GM19455 (cell line): ENCODE measurements around the gene JAGN1.
"Not testable (repeated sequence)": the region's sequence is repeated elsewhere in the genome, so short reads cannot be mapped to it uniquely, and the experiment has no call there.

ENCODE experiments used
- ATAC-seq: cut with Tn5 transposase; IDR thresholded peaks from one replicate; pipeline ENCODE4 v1.9.1; 2021; ENCODE audit not compliant: unreplicated experiment

The JAGN1 gene

DNA sequence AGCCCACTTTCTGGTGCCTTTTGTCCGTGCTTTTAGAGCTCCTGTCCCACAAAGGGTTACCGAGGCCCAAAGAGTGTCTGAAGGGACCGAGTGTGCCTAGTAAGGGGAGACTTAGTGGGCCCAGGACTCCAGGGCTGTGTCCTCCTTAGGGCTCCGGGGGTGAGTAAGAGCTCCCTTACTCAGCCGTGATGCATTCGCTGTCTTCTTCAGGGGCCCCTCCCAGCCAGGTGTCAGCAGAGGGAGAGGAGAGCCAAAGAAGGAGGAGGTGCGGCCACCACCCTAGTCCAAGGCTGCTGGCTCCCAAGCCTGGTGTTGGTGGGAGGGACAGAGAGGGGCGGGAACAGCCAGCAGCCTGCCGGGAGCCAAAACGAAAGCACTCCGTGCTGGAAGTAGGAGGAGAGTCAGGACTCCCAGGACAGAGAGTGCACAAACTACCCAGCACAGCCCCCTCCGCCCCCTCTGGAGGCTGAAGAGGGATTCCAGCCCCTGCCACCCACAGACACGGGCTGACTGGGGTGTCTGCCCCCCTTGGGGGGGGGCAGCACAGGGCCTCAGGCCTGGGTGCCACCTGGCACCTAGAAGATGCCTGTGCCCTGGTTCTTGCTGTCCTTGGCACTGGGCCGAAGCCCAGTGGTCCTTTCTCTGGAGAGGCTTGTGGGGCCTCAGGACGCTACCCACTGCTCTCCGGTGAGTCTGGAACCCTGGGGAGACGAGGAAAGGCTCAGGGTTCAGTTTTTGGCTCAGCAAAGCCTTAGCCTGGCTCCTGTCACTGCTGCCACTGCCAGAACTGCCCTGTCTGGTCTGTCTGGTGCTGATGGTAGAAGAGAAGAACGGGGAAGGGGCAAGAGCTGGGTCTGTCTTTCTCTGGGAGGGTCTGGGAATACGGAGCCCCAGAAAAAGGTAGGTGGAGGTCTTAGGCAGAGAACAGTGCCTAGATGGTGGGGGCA lies 26.6 kb downstream of the JAGN1 start, which contains the start of gene IL17RC:
Gene IL17RC (plus strand): TSS at position 365 of the 947 bp plus-strand sequence. CDS start 218 bp downstream, at position 583.
- no peak for ATAC-seq

DNA sequence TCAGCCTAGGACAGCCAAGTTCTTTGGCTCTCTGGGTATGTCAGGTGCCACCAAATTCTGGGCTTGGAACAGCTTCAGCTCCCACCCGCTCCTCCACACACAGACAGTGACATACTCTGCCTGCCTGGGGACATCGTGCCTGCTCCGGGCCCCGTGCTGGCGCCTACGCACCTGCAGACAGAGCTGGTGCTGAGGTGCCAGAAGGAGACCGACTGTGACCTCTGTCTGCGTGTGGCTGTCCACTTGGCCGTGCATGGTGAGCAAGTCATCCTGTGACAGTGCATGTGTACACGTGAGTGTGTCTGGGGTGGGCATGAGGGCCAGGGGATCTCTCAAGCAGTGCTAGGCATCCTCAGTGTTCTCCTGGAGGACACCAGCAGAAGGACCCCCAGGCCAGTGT lies 27.4 kb downstream of the JAGN1 start:
- ATAC-seq, result no peak

DNA sequence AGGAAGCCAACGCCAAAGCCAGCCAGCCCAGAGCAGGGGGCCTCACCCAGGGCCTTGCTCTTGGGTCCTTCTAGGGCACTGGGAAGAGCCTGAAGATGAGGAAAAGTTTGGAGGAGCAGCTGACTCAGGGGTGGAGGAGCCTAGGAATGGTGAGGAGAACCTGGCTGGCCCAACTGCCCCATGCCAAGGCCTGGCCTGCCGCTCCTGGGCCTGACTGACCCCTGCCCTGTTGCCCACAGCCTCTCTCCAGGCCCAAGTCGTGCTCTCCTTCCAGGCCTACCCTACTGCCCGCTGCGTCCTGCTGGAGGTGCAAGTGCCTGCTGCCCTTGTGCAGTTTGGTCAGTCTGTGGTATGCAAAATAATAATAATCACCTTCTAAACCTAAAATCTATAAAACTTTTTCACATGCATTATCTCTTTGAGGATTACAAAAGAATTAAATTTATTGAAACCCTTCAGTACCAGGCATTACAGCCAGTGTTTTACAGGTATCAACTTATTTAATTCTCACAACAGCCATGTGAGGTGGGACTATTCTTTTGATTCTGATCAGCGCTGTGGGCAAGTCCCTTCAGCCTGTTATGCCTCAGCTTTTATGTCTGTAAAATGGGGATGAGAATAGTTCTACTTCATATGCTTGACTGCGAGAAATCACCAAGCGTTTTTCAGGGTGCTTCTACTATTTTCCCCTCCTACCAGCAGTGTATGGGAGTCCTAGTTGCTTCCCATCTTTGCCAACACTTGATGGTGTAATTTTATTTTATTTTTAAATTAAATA lies 28.0 kb downstream of the JAGN1 start:
- no peak for ATAC-seq

DNA sequence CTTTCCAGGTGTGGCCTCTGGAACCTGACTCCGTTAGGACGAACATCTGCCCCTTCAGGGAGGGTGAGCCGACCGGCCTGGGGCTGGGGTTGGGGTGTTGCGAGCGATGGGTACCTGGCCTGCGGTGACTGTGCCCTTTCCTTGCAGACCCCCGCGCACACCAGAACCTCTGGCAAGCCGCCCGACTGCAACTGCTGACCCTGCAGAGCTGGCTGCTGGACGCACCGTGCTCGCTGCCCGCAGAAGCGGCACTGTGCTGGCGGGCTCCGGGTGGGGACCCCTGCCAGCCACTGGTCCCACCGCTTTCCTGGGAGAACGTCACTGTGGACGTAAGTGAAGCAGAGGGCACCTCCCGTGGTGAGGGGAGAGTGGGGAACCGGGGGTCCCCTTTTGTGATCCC lies 37.7 kb downstream of the JAGN1 start:
- no peak for ATAC-seq

DNA sequence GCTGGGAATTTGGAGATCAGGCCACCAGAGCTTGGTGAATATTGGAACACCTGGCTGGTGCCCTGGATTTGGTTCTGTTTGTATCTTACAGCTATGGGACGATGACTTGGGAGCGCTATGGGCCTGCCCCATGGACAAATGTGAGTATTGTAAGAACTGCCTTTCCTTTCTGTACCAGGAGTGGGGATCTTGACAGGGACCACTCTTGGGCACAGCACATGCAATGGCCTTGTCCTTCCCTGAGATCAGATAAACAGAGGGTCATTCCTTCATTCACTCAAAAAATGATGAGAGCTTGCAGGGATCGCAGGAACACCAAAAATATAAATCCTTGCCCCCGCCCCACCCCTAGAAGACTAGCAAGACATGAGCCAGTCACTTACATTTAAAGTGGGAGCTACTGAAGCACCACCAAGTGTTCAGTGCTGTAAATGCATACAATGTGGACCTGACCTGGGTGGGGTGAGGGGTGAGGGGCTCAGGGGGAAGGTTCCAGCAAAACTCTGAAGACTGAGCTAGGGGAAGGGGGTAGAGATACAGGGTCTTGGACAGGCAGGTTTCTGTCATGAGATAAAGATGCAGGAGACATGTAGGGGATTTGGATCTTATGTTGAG lies 40.5 kb downstream of the JAGN1 start:
- no peak for ATAC-seq

DNA sequence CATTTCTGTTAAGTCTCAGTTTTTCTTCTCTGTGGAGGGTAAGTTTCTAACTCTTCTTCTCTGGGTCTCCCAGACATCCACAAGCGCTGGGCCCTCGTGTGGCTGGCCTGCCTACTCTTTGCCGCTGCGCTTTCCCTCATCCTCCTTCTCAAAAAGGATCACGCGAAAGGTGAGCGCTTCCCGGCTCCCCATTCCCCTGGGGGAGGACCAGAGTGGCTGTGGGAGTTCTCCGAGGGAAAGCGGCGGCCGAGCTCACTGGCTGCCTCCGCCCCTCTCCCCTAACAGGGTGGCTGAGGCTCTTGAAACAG lies 42.1 kb downstream of the JAGN1 start:
- no peak for ATAC-seq

DNA sequence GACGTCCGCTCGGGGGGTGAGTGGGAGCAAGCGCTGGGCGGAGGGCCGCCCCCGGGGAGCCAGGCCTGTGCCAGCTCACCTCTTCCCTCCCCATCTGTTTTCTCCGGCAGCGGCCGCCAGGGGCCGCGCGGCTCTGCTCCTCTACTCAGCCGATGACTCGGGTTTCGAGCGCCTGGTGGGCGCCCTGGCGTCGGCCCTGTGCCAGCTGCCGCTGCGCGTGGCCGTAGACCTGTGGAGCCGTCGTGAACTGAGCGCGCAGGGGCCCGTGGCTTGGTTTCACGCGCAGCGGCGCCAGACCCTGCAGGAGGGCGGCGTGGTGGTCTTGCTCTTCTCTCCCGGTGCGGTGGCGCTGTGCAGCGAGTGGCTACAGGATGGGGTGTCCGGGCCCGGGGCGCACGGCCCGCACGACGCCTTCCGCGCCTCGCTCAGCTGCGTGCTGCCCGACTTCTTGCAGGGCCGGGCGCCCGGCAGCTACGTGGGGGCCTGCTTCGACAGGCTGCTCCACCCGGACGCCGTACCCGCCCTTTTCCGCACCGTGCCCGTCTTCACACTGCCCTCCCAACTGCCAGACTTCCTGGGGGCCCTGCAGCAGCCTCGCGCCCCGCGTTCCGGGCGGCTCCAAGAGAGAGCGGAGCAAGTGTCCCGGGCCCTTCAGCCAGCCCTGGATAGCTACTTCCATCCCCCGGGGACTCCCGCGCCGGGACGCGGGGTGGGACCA lies 42.6 kb downstream of the JAGN1 start:
- ATAC-seq, result peak; percentile 60

DNA sequence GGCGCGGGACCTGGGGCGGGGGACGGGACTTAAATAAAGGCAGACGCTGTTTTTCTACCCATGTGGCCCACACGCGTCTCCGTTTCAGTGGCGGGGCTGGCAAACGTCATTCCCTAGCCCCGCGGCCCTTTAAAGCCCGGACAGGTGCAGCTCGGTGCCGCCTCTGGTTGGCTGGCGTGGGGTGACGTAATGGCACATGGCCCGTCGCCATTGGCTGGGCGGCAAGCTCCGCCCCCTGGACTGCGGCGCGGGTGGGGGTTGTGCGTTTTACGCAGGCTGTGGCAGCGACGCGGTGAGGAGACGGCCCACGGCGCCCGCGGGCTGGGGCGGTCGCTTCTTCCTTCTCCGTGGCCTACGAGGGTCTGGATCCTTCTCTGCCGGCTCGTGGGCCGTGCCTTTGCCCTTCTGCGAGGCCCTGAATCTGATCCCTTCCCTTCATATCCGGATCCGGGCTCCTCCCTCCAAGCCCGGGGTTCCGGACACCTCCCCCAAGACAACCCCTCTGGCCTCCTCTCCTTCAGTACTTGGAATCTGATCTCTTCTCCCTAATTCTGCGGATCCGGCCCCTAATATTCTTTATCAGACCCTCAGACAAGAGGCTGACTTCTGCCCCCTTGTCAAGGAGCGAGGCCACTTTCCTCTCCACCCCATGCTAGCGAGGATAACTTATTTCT lies 43.3 kb downstream of the JAGN1 start, which contains the start of gene CRELD1:
Gene CRELD1 (plus strand): TSS at position 274 of the 674 bp plus-strand sequence. CDS start 605 bp downstream, outside the sequence.
- ATAC-seq, result peak; percentile 91

DNA sequence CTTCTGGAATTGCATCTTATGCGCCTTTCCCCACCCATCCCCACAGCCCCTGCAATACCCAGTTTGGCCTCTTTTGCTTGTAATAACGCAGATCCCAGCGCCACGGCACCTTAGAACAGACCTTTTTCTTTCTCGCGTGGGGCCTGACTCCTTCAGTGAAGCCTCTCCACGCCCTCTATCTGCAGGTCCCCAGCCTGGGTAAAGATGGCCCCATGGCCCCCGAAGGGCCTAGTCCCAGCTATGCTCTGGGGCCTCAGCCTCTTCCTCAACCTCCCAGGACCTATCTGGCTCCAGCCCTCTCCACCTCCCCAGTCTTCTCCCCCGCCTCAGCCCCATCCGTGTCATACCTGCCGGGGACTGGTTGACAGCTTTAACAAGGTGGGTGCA lies 43.8 kb downstream of the JAGN1 start:
- no peak for ATAC-seq

DNA sequence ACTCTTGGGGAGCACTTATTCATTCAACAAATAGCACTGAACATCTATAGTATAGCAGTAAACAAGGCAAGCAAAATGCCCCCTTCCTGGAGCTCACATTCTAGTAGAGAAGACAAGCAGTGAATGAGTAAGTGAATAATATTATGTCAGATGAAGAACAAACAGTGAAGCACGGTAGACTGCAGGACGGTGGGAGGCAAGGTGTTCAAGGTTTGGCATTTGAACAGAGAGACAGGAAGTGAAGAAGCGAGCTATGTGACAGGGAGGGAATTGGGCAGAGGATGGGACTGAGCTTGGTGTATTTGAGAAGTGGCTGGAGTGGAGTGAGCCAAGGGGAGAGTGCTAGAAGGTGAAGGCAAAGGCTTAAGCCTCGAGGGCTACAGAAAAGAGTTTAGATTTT lies 44.6 kb downstream of the JAGN1 start:
- no peak for ATAC-seq

DNA sequence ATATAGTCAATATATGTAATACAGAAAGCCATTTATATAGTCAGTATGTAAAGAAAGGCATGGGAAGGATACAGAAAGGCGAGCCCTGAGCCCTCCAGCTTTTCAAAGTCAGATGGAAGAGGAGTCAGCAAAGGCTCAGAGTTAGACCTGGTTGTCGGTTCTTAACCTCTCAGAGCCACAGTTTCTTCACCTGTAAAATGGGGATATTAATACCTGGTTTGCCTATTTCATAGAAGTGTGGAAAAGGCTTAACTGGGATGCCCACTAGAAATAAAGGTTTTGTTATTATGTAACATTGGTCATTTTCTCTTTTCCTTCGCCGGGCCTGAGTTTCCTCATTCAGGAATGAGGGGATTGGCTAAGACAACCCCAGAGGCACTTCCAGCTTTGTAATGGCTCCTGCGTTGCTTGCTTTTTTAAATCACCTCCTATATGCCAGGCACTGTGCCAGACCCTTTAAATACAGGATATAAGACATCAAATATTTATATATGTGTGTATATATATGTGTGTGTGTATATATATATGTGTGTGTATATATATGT lies 45.6 kb downstream of the JAGN1 start:
- no peak for ATAC-seq

DNA sequence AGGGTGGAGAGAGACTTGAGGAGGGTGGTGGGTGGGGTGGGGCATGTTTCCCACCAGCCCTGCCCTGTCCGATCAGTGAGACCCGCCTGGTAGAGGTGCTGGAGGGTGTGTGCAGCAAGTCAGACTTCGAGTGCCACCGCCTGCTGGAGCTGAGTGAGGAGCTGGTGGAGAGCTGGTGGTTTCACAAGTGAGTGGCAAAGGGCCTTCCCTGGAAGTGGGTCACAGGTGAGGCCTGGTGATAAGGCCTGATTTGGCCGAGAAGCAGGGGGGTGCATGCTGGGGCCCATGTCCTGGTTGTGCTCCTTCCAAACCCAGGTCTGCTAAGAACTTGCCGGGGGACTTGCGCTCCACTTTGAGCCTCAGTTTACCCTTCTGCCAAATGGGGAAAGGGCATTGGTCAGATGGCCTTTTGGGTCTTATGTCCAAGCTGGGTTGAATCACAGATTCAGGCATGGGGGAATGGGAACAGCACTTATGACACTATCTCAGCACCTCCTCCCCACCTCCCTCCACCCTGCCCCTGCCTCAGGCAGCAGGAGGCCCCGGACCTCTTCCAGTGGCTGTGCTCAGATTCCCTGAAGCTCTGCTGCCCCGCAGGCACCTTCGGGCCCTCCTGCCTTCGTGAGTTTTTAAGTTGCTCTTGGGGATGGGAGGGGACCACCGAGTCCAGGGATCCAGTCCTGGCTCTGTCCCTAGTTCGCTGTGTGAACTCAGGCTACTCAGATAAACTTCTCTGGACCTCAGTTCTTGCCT lies 47.3 kb downstream of the JAGN1 start:
- no peak for ATAC-seq

DNA sequence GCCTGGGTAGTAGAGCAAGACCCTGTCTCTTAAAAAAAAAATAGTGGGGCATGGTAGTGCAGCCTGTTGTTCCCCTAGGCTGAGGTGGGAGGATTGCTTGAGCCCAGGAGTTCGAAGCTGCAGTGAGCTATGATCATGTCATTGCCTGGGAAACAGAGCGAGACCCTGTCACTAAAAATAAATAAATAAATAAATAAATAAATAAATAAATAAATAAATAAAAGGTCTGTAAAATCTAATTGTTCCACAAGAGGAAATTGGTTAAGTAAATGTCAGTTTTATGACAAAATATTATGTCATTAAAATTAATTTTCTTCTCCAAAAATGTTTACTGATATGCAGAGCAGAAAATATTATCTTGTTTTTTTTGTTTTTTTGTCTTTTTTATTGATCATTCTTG lies 48.6 kb downstream of the JAGN1 start:
- ATAC-seq, result no peak

DNA sequence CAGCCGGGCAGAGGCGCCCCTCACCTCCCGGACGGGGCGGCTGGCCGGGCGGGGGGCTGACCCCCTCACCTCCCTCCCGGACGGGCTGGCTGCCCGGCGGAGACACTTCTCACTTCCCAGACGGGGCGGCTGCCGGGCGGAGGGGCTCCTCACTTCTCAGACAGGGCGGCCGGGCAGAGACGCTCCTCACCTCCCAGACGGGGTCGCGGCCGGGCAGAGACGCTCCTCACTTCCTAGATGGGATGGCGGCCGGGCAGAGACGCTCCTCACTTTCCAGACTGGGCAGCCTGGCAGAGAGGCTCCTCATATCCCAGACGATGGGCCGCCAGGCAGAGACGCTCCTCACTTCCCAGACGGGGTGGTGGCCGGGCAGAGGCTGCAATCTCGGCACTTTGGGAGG lies 49.5 kb downstream of the JAGN1 start:
- not testable (repeated sequence) for ATAC-seq

DNA sequence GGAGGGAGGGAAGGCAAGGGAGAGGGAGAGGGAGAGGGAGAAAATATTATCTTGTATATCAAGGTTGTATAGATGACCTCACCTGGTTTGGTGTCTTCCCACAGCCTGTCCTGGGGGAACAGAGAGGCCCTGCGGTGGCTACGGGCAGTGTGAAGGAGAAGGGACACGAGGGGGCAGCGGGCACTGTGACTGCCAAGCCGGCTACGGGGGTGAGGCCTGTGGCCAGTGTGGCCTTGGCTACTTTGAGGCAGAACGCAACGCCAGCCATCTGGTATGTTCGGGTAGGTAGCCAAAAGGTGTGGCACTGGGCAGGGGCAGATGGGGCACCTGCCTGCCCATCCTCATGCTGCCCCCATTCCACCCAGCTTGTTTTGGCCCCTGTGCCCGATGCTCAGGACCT lies 50.3 kb downstream of the JAGN1 start:
- ATAC-seq, result no peak

DNA sequence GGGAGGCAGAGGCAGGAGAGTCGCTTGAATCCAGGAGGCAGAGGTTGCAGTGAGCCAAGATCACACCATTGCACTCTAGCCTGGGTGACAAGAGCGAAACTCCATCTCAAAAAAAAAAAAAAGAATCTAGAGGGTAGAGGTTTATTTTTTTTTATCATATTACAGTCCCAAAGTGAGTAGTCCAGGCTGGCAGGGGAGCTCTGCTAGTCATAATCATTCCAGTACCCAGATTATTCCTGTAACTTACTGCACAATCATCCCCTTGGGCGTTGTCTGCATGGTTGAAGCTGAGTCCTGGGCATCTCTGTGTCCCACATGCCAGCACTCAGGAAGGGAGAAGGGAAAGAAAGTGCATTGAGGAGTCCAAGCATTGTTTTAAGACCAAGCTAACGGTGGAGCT lies 51.8 kb downstream of the JAGN1 start:
- no peak for ATAC-seq

DNA sequence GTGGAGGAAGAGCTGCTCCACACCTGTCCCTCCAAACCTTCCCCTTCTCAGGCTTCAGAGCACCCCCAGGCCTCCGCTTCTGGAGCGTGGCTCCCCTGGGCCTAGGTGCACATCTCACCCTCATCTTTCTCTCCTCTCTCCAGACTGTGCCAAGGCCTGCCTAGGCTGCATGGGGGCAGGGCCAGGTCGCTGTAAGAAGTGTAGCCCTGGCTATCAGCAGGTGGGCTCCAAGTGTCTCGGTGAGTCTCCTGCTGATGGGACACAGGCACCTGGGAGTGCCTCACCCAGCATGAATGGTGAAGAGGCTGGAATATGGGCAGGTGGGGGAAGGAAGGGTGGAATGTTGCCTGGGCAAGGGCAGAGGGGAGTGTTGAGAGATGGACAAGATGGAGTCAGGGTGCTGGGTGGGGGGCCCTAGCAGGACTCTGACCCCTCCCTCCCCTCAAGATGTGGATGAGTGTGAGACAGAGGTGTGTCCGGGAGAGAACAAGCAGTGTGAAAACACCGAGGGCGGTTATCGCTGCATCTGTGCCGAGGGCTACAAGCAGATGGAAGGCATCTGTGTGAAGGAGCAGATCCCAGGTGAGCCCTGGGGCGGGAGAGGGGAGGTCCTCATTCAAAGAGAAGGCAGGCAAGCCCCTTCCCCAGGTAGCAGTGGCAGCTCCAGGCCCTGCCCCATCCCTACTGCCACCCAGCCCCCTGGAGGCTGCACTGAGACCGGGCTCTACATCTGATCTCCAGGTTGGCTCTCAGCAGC lies 52.7 kb downstream of the JAGN1 start:
- no peak for ATAC-seq
